ENCODE data around the gene ABHD12. TPM values are rescaled to one million over a fixed set of nuclear protein-coding genes. Genes with fewer than 3 reads are reported as not detected.

The ABHD12 gene
- total RNA-seq, 2 experiments from 2014 or later = 13.4 to 17.0 TPM

DNA sequence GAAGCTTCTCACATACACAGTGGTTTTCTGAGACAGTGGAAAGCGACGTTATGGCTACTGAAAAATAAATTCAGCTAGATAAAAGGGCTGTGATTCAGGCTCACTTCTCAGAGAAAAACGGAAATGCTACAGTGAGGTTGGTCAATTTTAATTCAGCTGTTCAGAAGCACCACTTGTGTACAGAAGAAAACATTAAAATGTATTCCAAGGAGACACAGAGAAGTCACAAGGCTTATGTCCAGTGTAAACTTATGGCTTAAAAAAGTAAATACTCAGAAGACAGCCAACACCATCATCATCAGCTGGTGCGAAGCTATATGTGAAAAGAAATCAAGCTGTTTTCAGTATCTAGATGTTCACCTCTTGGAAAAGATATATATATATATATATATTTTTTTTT, 68.6 kb downstream of the ABHD12 start:
- TF ChIP-seq, protein P1, sequence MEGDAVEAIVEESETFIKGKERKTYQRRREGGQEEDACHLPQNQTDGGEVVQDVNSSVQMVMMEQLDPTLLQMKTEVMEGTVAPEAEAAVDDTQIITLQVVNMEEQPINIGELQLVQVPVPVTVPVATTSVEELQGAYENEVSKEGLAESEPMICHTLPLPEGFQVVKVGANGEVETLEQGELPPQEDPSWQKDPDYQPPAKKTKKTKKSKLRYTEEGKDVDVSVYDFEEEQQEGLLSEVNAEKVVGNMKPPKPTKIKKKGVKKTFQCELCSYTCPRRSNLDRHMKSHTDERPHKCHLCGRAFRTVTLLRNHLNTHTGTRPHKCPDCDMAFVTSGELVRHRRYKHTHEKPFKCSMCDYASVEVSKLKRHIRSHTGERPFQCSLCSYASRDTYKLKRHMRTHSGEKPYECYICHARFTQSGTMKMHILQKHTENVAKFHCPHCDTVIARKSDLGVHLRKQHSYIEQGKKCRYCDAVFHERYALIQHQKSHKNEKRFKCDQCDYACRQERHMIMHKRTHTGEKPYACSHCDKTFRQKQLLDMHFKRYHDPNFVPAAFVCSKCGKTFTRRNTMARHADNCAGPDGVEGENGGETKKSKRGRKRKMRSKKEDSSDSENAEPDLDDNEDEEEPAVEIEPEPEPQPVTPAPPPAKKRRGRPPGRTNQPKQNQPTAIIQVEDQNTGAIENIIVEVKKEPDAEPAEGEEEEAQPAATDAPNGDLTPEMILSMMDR (IDR thresholded peaks at IDR 0.05) = no peak
- ATAC-seq (ENCODE audit: poor library complexity) = no peak
- H3K36me3 Mint-ChIP-seq (ENCODE audit: low read depth) = peaks cover 29% of the 10 kb centered on the region
- no peaks in the 10 kb centered on the region for H3K9me3 Mint-ChIP-seq
- no peaks in the 10 kb centered on the region for H3K4me1 ChIP-seq (ENCODE audit: insufficient read depth, low read length)
- peaks cover 16% of the 10 kb centered on the region for H3K36me3 ChIP-seq (ENCODE audit: insufficient read depth, low read length)
- H3K27ac ChIP-seq (ENCODE audit: low read depth in 1 of 2, low read length in 2 of 2) = no peak overlapping the region
- H3K27me3 Mint-ChIP-seq = no peaks in the 10 kb centered on the region
- intact Hi-C loops (cut with DNase I, micrococcal nuclease) = no loop called here
- H3K4me3 Mint-ChIP-seq = no peak overlapping the region
- DNase-seq = no peak
- POLR2A ChIA-PET = no interaction called here
- H3K27me3 ChIP-seq (ENCODE audit: control insufficient read depth in 1 of 2, insufficient read depth in 2 of 2, low read length in 2 of 2) = no peaks in the 10 kb centered on the region
- H3K4me1 Mint-ChIP-seq (ENCODE audit: low read depth) = peaks cover 10% of the 10 kb centered on the region
- CTCF ChIA-PET = interaction anchor here (0.6 to 1.4 kb wide), 2 partner anchors 26 to 77 kb away, joined by 3 read pairs; no protein-coding TSS in a partner anchor
- no peaks in the 10 kb centered on the region for H3K9me3 ChIP-seq (ENCODE audit: control insufficient read depth in 1 of 2, insufficient read depth in 1 of 2, low read length in 2 of 2)
- no peak overlapping the region for H3K4me3 ChIP-seq (ENCODE audit: low read length)
- H3K27ac Mint-ChIP-seq = no peak overlapping the region

DNA sequence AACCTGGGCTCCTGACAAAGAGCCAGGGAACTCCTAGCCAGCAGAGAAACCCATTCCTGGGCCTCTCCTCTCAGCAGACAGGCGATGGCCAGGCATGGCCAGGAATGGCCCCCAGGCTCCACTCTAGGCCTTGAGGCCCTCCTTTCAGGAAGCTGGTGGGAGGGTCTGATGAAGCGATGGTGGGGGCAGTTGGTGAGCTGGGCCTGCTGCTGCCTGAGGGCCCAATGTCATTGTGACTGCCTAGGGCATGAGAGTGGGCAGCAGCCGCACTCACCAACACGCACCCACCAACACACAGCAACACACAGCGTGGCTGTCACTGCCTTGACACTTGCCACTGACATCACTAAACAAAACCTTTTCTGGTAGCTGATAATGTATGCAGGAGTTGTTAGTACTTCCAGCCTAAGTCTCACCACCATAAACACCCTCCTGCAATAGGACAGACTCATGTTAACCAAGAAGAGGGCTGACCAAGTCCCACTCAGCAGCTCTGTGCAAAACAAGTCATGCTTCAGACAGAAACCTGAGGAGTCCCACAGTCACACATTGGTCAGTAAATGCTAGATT, 69.3 kb downstream of the ABHD12 start:
- peaks cover 31% of the 10 kb centered on the region for H3K36me3 Mint-ChIP-seq (ENCODE audit: low read depth)
- H3K27me3 Mint-ChIP-seq = no peaks in the 10 kb centered on the region
- ChIA-PET POLR2A (no interaction called here), CTCF (interaction anchor here (0.6 to 1.4 kb wide), 2 partner anchors 27 to 78 kb away, joined by 3 read pairs; no protein-coding TSS in a partner anchor)
- no peaks in the 10 kb centered on the region for H3K4me1 ChIP-seq (ENCODE audit: insufficient read depth, low read length)
- H3K9me3 ChIP-seq (ENCODE audit: control insufficient read depth in 1 of 2, insufficient read depth in 1 of 2, low read length in 2 of 2) = no peaks in the 10 kb centered on the region
- no peak overlapping the region for H3K27ac ChIP-seq (ENCODE audit: low read depth in 1 of 2, low read length in 2 of 2)
- H3K27me3 ChIP-seq (ENCODE audit: control insufficient read depth in 1 of 2, insufficient read depth in 2 of 2, low read length in 2 of 2) = no peaks in the 10 kb centered on the region
- H3K4me3 Mint-ChIP-seq = no peak overlapping the region
- DNase-seq (peak in 1 of 14 experiments; percentile 22), ATAC-seq (ENCODE audit: poor library complexity) (no peak)
- H3K27ac Mint-ChIP-seq = no peak overlapping the region
- peaks cover 20% of the 10 kb centered on the region for H3K36me3 ChIP-seq (ENCODE audit: insufficient read depth, low read length)
- H3K4me1 Mint-ChIP-seq (ENCODE audit: low read depth) = peaks cover 10% of the 10 kb centered on the region
- no peaks in the 10 kb centered on the region for H3K9me3 Mint-ChIP-seq
- intact Hi-C loops (cut with DNase I, micrococcal nuclease) = no loop called here
- TF ChIP-seq, protein P1 (IDR thresholded peaks at IDR 0.05) = no peak
- no peak overlapping the region for H3K4me3 ChIP-seq (ENCODE audit: low read length)

DNA sequence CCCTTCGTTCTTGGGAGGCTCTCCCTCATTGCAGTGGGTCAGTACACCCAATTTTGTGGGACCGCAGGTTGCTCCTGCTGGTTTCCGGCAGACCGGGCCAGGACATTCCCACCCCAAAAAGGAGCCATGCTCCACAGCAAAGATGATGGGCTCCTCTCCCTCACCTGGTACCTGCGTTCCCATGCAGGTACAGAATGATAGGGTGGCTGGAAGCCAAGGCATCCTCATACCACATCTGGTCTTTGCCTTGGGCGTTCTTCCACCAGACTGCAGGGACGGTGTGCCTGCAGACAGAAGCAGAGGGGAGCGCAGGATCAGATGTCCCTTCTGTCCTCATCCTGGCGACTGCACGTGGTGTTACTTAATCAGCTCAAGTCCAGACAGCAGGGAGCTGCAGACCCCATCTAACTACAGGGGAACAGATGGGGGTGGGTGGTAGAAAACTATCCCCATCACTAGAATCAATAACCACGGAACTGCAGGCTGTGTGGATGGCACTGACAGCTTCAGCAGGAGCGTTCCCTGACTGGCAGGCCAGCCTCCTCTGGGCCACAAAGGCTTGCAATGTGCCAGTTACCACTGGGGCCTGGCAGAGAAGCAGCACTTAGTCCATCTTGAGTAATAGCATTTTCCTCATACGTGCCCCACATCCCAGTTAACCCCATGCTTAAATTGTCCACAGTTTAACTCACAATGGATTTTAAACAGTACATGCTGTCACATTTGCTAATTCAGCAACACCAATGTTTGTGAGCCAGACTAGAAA, 70.4 kb downstream of the ABHD12 start:
- no peak overlapping the region for H3K4me3 ChIP-seq (ENCODE audit: low read length)
- peaks cover 37% of the 10 kb centered on the region for H3K36me3 Mint-ChIP-seq (ENCODE audit: low read depth)
- no peak overlapping the region for H3K27ac Mint-ChIP-seq
- intact Hi-C loops (cut with DNase I, micrococcal nuclease) = no loop called here
- TF ChIP-seq, protein P1 (IDR thresholded peaks at IDR 0.05) = no peak
- H3K27me3 ChIP-seq (ENCODE audit: control insufficient read depth in 1 of 2, insufficient read depth in 2 of 2, low read length in 2 of 2) = no peaks in the 10 kb centered on the region
- ChIA-PET POLR2A (no interaction called here), CTCF (no interaction called here)
- no peaks in the 10 kb centered on the region for H3K9me3 ChIP-seq (ENCODE audit: control insufficient read depth in 1 of 2, insufficient read depth in 1 of 2, low read length in 2 of 2)
- DNase-seq (peak in 1 of 14 experiments; percentile 1), ATAC-seq (ENCODE audit: poor library complexity) (no peak)
- H3K4me1 Mint-ChIP-seq (ENCODE audit: low read depth) = peaks cover 7% of the 10 kb centered on the region
- no peaks in the 10 kb centered on the region for H3K27me3 Mint-ChIP-seq
- no peaks in the 10 kb centered on the region for H3K4me1 ChIP-seq (ENCODE audit: insufficient read depth, low read length)
- H3K4me3 Mint-ChIP-seq = no peak overlapping the region
- H3K27ac ChIP-seq (ENCODE audit: low read depth in 1 of 2, low read length in 2 of 2) = no peak overlapping the region
- no peaks in the 10 kb centered on the region for H3K9me3 Mint-ChIP-seq
- H3K36me3 ChIP-seq (ENCODE audit: insufficient read depth, low read length) = peaks cover 22% of the 10 kb centered on the region
